HCT116 (cell line): Measurements from ENCODE around the gene SAMD4A. TPM values are rescaled to one million over a fixed set of nuclear protein-coding genes. Genes with fewer than 3 reads are reported as not detected.

ENCODE experiments used
- ATAC-seq: fragments of 200-7000 bp; cut with Tn5 transposase; 2 replicates; pipeline ENCODE4 v1.9.1; 2020; ENCODE audit warnings: mild to moderate bottlenecking, moderate library complexity
- BruUV-seq: library from RNA; stranded (reverse); fragments of 400-500 nt; replicated peaks from 2 replicates; lab custom pipeline; 2021; lab: Mats Ljungman, UMichigan
- CTCF ChIA-PET: fragments of 300-600 bp; sonication (Branson Sonifier 250); formaldehyde crosslinking; loops from one replicate; lab custom pipeline; 2021; ENCODE audit warnings: antibody characterized with exemption; lab: Charles Lee
- POLR2A ChIA-PET: fragments of 300-600, 350-600 bp; sonication (Branson Sonifier 250); formaldehyde crosslinking; loops from one replicate; lab custom pipeline; 2021; ENCODE audit warnings: antibody characterized with exemption; lab: Charles Lee
- RAD21 ChIA-PET, 2 experiments: fragments of 300-600 bp; sonication (Branson Sonifier 250); formaldehyde crosslinking; loops; one replicate each; lab custom pipeline; 2023; ENCODE audit warnings: low total read pairs in 2 of 2; ENCODE audit not compliant: uncharacterized antibody in 2 of 2, unreplicated experiment in 2 of 2, low non-redundant PET in 1 of 2; lab: Charles Lee
- DNase-seq: peaks from one replicate; pipeline ENCODE4 v3.0.0-alpha.2; 2010; ENCODE audit warnings: low read depth, low spot score
- H2AFZ ChIP-seq: fragments of 200-600 bp; shearing (Covaris generic), sonication (generic); 2 replicates; pipeline ENCODE4 v1.6.1; 2017; ENCODE audit warnings: low read depth, mixed run types, mixed read lengths, antibody characterized with exemption, low read length; ENCODE audit not compliant: poor library complexity, severe bottlenecking
- H3K27ac ChIP-seq: 2 replicates; pipeline ENCODE4 v1.5.1; 2012; ENCODE audit warnings: low read depth, low read length
- H3K27me3 ChIP-seq: fragments of 200-600 bp; sonication (generic); 2 replicates; pipeline ENCODE4 v1.6.1; 2016; ENCODE audit warnings: mixed run types, low read length, mixed read lengths; ENCODE audit not compliant: insufficient read depth
- H3K36me3 ChIP-seq, 2 experiments: fragments of 200-500 bp in 1 of 2; fragments of 200-600 bp in 1 of 2; sonication (Bioruptor generic) in 1 of 2; sonication (generic) in 1 of 2; 2 replicates each; pipeline versions ENCODE4 v1.5.1 to v1.6.1; 2014 to 2016; ENCODE audit warnings: low read length in 2 of 2, inconsistent platforms in 1 of 2, mixed read lengths in 1 of 2, mixed run types in 1 of 2; ENCODE audit not compliant: insufficient read depth in 2 of 2, control insufficient read depth in 1 of 2
- H3K4me1 ChIP-seq, 2 experiments: fragments of 200-600 bp in 1 of 2; sonication (generic) in 1 of 2; 2 replicates each; pipeline versions ENCODE4 v1.5.1 to v1.6.1; 2012 to 2017; ENCODE audit warnings: low read length in 2 of 2, inconsistent platforms in 1 of 2, mild to moderate bottlenecking in 1 of 2, mixed read lengths in 1 of 2, mixed run types in 1 of 2, moderate library complexity in 1 of 2; ENCODE audit not compliant: insufficient read depth in 2 of 2, control insufficient read depth in 1 of 2
- H3K4me2 ChIP-seq: fragments of 200-600 bp; sonication (generic); 2 replicates; pipeline ENCODE4 v1.6.1; 2017; ENCODE audit warnings: mixed run types, low read length, mixed read lengths
- H3K4me3 ChIP-seq, 2 experiments: fragments of 200-600 bp in 1 of 2; sonication (generic) in 1 of 2; replicated peaks in 1 of 2; 2 replicates each; pipeline ENCODE4 v1.5.1; 2011 to 2016; ENCODE audit warnings: low read length in 2 of 2, control low read depth in 1 of 2, low read depth in 1 of 2, mild to moderate bottlenecking in 1 of 2, mixed read lengths in 1 of 2, mixed run types in 1 of 2
- H3K79me2 ChIP-seq: fragments of 200-600 bp; sonication (generic); 2 replicates; pipeline ENCODE4 v1.6.1; 2017; ENCODE audit warnings: mild to moderate bottlenecking, mixed run types, low read length, moderate library complexity, mixed read lengths; ENCODE audit not compliant: insufficient read depth
- H3K9ac ChIP-seq: fragments of 200-600 bp; sonication (generic); 2 replicates; pipeline ENCODE4 v1.6.1; 2016; ENCODE audit warnings: low read length, mixed read lengths
- H3K9me2 ChIP-seq: fragments of 200-600 bp; sonication (generic), shearing (Covaris generic); 2 replicates; pipeline ENCODE4 v1.6.1; 2017; ENCODE audit warnings: mixed run types, mild to moderate bottlenecking, moderate library complexity; ENCODE audit not compliant: insufficient read depth
- H3K9me3 ChIP-seq, 2 experiments: fragments of 200-500 bp in 1 of 2; fragments of 200-600 bp in 1 of 2; sonication (Bioruptor generic) in 1 of 2; sonication (generic) in 1 of 2; 2 replicates each; pipeline ENCODE4 v1.6.1; 2014 to 2017; ENCODE audit warnings: low read length in 2 of 2, mixed read lengths in 2 of 2, inconsistent platforms in 1 of 2, low read depth in 1 of 2, mild to moderate bottlenecking in 1 of 2, mixed run types in 1 of 2, moderate library complexity in 1 of 2; ENCODE audit not compliant: control insufficient read depth in 1 of 2, insufficient read depth in 1 of 2
- H4K20me1 ChIP-seq: fragments of 200-600 bp; sonication (generic), shearing (Covaris generic); 2 replicates; pipeline ENCODE4 v1.6.1; 2017; ENCODE audit warnings: mixed run types, mild to moderate bottlenecking, moderate library complexity; ENCODE audit not compliant: insufficient read depth
- CBX3 ChIP-seq: IDR thresholded peaks from 2 replicates; pipeline ENCODE4 v1.6.1; 2012; ENCODE audit warnings: low read depth
- CEBPB ChIP-seq: IDR thresholded peaks from 2 replicates; pipeline ENCODE4 v1.6.1; 2012; ENCODE audit warnings: low read depth
- EGR1 ChIP-seq: IDR thresholded peaks from 2 replicates; pipeline ENCODE4 v1.6.1; 2012; ENCODE audit warnings: low read depth
- ELF1 ChIP-seq: IDR thresholded peaks from 2 replicates; pipeline ENCODE4 v1.6.1; 2012; ENCODE audit warnings: low read depth, borderline replicate concordance
- EZH2phosphoT487 ChIP-seq: fragments of 200-600 bp; IDR thresholded peaks from 2 replicates; pipeline ENCODE4 v1.6.1; 2018; ENCODE audit warnings: antibody characterized with exemption, borderline replicate concordance
- JUND ChIP-seq: IDR thresholded peaks from 2 replicates; pipeline ENCODE4 v1.6.1; 2012
- SIN3A ChIP-seq: IDR thresholded peaks from 2 replicates; pipeline ENCODE4 v1.6.1; 2012; ENCODE audit warnings: low read depth
- SRF ChIP-seq: IDR thresholded peaks from 2 replicates; pipeline ENCODE4 v1.6.1; 2012; ENCODE audit warnings: low read depth
- TCF7L2 ChIP-seq: IDR thresholded peaks from 2 replicates; pipeline ENCODE4 v1.7.0; 2011; ENCODE audit warnings: borderline replicate concordance, inconsistent platforms; ENCODE audit not compliant: insufficient read depth, insufficient read length; ENCODE audit errors: extremely low read depth
- YY1 ChIP-seq: IDR thresholded peaks from 2 replicates; pipeline ENCODE4 v1.6.1; 2011; ENCODE audit warnings: low read length, low read depth, moderate library complexity, mild to moderate bottlenecking; ENCODE audit not compliant: insufficient replicate concordance; ENCODE audit errors: extremely low read depth
- ZNF274 ChIP-seq: fragments of 200-500 bp; sonication (Bioruptor generic); IDR thresholded peaks from 2 replicates; pipeline ENCODE4 v1.6.1; 2014; ENCODE audit warnings: mild to moderate bottlenecking, low read depth, low read length, inconsistent platforms
- intact Hi-C: fragments of 100-400 bp; cut with micrococcal nuclease; formaldehyde crosslinking; loops from 2 replicates; pipeline ENCODE4 v1.10.0; 2022
- total RNA-seq: library from RNA; stranded (reverse); gene quantifications from one replicate; pipeline ENCODE4 v1.2.1, GENCODE V29; 2021; ENCODE audit not compliant: unreplicated experiment
- TF ChIP-seq, protein P1 (sequence below): IDR thresholded peaks from 2 replicates; pipeline ENCODE4 v1.6.1; 2011; ENCODE audit warnings: mild to moderate bottlenecking, low read length, moderate library complexity; ENCODE audit not compliant: insufficient replicate concordance; ENCODE audit errors: extremely low read depth
- TF ChIP-seq, protein P2 (sequence below): IDR thresholded peaks from 2 replicates; pipeline ENCODE4 v1.6.1; 2012; ENCODE audit warnings: low read depth

Gene SAMD4A
- total RNA-seq, 1 experiment from 2014 or later: 9.0 TPM

DNA sequence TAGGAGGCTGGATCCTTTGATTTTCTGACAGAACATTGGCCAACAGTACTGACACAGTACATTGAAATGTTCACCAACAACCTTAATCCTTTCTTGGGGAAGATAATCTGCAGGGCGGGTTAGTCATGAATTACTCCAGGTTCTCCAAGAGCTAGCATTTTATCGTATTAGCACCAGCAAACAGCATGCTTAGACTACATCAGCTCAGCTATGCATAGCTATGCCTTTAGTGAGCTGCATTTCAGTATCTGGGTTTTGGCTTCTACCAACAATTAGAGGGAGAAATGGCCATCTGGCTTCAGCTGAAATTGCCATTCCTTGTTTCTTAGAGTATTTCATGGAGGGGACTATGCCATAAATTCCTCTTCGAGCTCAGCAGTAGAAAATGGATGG, 33.8 kb downstream of the SAMD4A start:
- Histone ChIP-seq H3K27ac (no peak overlapping the region), H3K79me2 (no peaks in the 10 kb centered on the region; the same call in 1 of the 2 replicates), H3K36me3 (no peaks in the 10 kb centered on the region), H3K4me3 (no peak overlapping the region), H3K9me2 (no peaks in the 10 kb centered on the region), H3K4me2 (no peak overlapping the region), H3K9ac (no peak overlapping the region), H3K4me1 (peaks cover 2 to 22% of the 10 kb centered on the region in 2 experiments; a peak in 1 of 4 replicates), H3K27me3 (no peaks in the 10 kb centered on the region), H3K9me3 (no peaks in the 10 kb centered on the region), H2AFZ (no peak overlapping the region), H4K20me1 (no peaks in the 10 kb centered on the region)
- intact Hi-C loops: no loop called here
- ATAC-seq (no peak), DNase-seq (no peak)
- BruUV-seq: no TSS peak
- ChIA-PET RAD21 (no interaction called here), POLR2A (no interaction called here), CTCF (no interaction called here)
- TF ChIP-seq YY1 (no peak), SRF (no peak), CBX3 (no peak), SIN3A (no peak), ELF1 (no peak)
- TF ChIP-seq, protein P1, sequence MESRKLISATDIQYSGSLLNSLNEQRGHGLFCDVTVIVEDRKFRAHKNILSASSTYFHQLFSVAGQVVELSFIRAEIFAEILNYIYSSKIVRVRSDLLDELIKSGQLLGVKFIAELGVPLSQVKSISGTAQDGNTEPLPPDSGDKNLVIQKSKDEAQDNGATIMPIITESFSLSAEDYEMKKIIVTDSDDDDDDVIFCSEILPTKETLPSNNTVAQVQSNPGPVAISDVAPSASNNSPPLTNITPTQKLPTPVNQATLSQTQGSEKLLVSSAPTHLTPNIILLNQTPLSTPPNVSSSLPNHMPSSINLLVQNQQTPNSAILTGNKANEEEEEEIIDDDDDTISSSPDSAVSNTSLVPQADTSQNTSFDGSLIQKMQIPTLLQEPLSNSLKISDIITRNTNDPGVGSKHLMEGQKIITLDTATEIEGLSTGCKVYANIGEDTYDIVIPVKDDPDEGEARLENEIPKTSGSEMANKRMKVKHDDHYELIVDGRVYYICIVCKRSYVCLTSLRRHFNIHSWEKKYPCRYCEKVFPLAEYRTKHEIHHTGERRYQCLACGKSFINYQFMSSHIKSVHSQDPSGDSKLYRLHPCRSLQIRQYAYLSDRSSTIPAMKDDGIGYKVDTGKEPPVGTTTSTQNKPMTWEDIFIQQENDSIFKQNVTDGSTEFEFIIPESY: no peak

DNA sequence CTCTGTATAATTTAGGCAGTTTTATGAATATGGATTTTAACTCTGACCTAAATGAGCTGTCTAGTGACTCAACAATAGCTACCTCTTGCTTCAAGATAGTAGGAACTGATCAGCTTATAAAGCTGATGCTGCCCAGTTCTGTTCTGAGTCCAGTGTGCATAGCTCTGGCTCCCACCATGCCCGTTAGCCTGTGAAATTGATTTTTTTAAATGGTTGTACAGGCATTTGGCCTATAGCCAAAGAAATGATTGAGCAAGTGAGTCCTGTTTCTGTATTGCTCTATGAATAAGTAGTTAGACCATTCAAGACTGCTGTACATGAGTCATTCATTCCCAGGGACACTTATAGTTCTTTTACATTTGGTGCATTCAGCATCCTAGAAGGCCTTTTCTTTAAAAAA, 36.4 kb downstream of the SAMD4A start:
- Histone ChIP-seq H4K20me1 (no peaks in the 10 kb centered on the region), H2AFZ (no peak overlapping the region), H3K9ac (no peak overlapping the region), H3K27me3 (no peaks in the 10 kb centered on the region), H3K9me2 (no peaks in the 10 kb centered on the region), H3K27ac (no peak overlapping the region), H3K4me3 (no peak overlapping the region), H3K9me3 (no peaks in the 10 kb centered on the region), H3K4me2 (no peak overlapping the region), H3K79me2 (peaks cover 4% of the 10 kb centered on the region; the same call in 1 of the 2 replicates), H3K4me1 (peaks cover 2 to 31% of the 10 kb centered on the region in 2 experiments; a peak in 1 of 4 replicates), H3K36me3 (no peaks in the 10 kb centered on the region)
- POLR2A ChIA-PET: no interaction called here
- intact Hi-C loops: no loop called here
- RAD21 ChIA-PET: no interaction called here
- DNase-seq (no peak), ATAC-seq (no peak)
- no TSS peak for BruUV-seq
- CTCF ChIA-PET: no interaction called here
- TF ChIP-seq EGR1: no peak
- no peak for TF ChIP-seq CEBPB
- TF ChIP-seq, protein P2, sequence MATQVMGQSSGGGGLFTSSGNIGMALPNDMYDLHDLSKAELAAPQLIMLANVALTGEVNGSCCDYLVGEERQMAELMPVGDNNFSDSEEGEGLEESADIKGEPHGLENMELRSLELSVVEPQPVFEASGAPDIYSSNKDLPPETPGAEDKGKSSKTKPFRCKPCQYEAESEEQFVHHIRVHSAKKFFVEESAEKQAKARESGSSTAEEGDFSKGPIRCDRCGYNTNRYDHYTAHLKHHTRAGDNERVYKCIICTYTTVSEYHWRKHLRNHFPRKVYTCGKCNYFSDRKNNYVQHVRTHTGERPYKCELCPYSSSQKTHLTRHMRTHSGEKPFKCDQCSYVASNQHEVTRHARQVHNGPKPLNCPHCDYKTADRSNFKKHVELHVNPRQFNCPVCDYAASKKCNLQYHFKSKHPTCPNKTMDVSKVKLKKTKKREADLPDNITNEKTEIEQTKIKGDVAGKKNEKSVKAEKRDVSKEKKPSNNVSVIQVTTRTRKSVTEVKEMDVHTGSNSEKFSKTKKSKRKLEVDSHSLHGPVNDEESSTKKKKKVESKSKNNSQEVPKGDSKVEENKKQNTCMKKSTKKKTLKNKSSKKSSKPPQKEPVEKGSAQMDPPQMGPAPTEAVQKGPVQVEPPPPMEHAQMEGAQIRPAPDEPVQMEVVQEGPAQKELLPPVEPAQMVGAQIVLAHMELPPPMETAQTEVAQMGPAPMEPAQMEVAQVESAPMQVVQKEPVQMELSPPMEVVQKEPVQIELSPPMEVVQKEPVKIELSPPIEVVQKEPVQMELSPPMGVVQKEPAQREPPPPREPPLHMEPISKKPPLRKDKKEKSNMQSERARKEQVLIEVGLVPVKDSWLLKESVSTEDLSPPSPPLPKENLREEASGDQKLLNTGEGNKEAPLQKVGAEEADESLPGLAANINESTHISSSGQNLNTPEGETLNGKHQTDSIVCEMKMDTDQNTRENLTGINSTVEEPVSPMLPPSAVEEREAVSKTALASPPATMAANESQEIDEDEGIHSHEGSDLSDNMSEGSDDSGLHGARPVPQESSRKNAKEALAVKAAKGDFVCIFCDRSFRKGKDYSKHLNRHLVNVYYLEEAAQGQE: no peak
- no peak for TF ChIP-seq JUND
- TF ChIP-seq ZNF274: no peak
- no peak for TF ChIP-seq CBX3
- TF ChIP-seq EZH2phosphoT487: no peak
- no peak for TF ChIP-seq YY1
- TF ChIP-seq, protein P1: no peak
- TF ChIP-seq TCF7L2: no peak
